ENCODE data around the gene GADD45G.

GADD45G gene, protein sequence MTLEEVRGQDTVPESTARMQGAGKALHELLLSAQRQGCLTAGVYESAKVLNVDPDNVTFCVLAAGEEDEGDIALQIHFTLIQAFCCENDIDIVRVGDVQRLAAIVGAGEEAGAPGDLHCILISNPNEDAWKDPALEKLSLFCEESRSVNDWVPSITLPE

GRCh38 chr9:89604729-89605464 lies at the start of gene GADD45G:
TSS of gene GADD45G (plus strand) at chr9:89605012. CDS start at chr9:89605122, 110 bp downstream.
- peak; percentile 85 for DNase-seq

GRCh38 chr9:89555036-89555415 lies 49.8 kb upstream of the GADD45G start:
- no peak for DNase-seq

DNA sequence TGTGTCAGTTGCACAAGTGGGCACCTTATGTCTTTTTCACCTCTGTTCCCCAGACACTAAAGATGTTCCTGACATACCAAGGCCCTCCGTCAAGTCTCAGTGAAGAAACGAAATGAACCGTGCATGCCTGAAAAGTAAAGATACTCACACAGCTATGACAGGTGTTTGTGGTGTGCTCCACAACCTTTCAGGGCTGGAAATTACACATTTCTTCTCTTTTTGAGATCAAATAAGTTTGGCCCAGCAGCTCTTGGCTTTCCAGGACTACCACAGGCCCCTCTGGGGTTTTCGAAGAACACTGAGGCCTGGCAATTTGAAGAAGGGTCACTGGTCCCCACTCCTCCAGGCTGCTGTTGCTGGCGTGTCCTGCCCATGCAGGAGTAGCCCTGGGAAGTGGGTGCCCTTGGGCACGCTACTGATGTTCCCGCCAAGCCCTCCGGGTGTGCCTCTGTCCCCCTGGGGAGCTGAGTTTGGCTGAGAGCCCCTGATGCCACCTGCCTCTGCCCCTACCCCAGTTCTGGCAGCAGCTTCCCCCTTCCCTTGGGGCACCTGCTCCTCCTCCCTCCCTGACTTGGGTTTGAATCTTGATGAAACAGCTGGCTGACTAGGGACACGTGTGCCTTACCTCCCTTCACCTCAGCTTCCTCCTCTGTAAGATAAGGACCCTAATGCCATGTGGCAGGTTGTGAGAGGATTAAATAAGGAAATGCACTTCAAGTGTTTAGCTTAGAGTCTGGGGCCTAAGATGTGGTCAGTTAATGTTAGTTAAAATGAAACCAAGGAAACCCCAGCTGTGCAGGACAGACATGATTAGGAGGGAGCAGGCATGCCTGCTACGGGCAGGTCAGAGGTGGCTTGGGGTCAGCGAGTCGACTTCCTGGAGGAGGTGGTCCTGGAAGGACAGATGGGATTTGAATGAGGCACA lies 49.1 kb upstream of the GADD45G start:
- DNase-seq: no peak

DNA sequence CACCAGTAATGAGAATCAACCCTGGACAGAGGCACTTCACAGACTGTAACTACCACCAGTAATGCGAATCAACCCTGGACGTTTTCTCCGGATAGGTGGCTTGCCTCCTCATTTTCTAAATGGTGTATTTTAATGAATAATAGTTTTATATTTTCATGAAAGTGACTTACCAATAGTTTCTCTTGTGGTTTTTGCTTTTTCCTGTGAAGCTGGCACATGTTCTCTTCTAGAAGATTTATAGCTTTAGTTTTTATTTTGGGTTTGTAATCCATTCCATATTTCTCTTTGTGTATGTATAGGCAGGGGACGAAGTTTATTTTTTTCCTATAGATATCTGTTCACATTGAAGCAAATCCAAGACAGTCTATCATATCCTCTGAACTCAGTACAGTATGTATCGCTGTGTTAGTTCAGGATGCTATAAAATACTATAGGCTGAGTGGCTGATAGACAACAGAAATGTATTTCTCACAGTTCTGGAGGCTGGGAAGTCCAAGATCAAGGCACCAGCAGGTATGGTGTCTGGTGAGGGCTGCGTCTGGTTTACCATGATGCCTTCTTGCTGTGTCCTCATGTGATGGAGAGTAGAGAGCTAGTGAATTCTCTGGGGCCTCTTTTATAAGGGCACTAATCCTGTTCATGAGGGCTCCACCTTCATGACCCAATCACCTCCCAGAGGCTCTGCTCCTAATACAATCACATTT lies 46.5 kb upstream of the GADD45G start:
- no peak for DNase-seq

GRCh38 chr9:89558948-89559347 lies 45.9 kb upstream of the GADD45G start:
- DNase-seq: no peak

DNA sequence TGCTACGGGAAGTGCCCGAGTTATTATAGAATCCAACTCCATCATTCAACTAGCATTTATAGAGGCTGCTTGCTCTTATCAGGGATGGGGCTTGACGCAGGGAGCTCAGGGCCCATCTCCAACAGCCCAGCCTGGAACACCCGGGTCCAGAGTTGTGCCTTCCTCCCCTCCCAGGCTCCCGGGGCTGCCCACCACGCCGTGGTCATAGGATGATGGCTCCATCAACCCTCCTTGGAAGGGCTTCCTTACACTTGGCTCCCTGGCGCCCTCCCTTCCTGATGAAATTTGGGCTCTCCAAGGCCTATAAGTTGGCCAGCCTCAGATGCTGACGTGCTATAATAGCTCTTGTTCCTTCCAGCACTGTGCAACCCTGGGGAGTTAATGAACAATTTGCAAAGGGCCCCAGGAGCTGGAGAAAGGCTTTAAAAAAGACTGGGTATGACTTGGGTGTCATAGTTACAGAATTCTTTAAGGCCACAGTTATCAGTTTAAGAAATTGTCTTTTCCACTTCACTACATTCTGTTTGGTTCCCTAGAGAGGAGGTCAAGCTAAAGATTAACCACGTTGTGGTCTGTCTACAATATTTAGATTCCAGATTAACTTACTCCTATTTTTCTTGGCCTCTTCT lies 42.5 kb upstream of the GADD45G start:
- no peak for DNase-seq

GRCh38 chr9:89563571-89564345 lies 41.1 kb upstream of the GADD45G start:
- no peak for DNase-seq

GRCh38 chr9:89564346-89564878 lies 40.4 kb upstream of the GADD45G start:
- no peak for DNase-seq

GRCh38 chr9:89567649-89568048 lies 37.2 kb upstream of the GADD45G start:
- no peak for DNase-seq

DNA sequence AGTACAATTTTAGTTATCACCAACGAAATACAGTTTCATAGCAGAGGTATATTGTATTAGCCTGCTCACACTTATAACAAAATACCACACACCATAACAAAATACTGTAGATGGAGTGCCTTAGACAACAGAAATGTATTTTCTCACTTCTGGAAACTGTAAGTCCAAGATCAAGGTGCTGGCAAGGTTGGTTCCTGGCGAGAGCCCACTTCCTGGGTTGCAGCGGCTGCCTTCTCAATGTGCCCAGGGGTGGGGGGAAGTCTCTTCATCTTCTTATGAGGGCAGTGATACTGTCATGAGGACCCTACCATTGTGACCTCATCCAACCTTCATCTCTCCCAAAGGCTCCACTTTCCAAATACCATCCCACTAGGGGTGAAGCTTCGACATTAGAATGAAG lies 30.5 kb upstream of the GADD45G start:
- DNase-seq: no peak

DNA sequence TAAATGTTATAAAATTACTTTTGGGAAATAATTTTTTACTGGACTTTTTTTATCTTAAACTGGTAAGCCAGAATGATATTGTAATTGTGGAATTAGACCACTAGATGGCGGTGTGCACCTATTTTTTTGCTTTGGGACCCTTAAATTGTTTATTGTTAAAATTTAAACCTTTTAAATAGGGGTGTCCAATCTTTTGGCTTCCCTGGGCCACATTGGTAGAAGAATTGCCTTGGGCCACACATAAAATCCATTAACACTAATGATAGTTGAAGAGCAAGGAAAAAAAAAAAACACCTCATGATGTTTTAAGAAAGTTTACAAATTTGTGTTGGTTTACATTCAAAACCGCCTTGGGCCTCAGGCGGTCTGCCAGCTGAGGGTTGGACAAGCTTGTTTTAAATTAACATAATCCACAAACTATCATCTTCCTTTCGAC lies 28.4 kb upstream of the GADD45G start:
- DNase-seq: no peak

- no peak for DNase-seq
Measured at GRCh38 chr9:89577363-89577762, 27.4 kb upstream of the GADD45G start.

- DNase-seq: no peak
Measured at GRCh38 chr9:89579741-89580385, 24.9 kb upstream of the GADD45G start.

DNA sequence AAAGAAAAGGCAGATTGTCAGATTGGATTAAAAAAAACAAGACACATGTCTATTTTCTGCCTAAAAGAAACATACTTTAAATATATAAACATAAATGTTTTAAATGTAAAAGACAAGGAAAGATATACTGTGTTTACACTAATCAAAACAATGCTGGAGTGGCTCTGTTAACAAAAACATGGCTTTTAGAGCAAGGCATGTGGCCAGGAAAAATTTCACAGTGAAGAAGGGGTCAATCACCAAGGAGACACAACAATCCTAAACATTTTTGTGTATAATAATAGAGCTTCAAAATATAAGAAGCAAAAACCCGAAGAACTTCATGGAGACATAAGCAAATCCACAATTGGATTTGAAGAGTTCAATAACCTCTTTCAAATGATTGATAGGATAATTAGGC lies 18.5 kb upstream of the GADD45G start:
- no peak for DNase-seq

DNA sequence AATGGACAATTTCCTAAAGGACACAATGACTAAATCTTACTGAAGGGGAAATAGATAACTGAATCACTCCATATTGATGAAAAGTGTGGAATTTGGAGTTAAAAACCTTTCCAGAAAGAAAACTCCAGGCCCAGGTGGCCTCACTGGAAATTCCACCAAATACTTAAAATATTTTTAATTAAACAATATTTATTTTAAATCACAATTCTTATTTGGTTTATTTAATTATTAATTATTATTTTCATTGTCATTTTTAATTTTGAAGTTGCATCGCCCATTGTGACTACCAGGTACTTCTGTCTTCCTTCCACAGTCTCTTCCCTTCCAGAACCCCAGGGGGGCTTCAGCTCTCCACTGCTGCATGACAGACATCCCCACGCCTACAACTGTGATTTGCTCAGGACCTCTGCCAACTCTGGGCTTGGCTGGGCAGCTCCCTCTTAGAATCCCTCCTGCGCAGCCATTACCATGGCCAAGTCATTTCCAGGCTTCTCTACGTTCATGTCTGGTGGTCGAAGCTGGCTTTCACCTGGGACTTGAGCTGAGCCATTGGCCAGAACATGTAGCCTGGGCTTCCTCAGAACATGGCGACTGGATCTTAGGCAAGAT lies 16.4 kb upstream of the GADD45G start:
- no peak for DNase-seq

- no peak for DNase-seq
Measured at GRCh38 chr9:89590415-89590814, 14.4 kb upstream of the GADD45G start.

- peak; percentile 58 for DNase-seq
Measured at GRCh38 chr9:89591274-89592212, 13.3 kb upstream of the GADD45G start.

- DNase-seq: no peak
Measured at GRCh38 chr9:89592213-89592815, 12.5 kb upstream of the GADD45G start.

Data from NCI-H1694 treated with DMSO at 0.1 percent for 48 hours (cell line).